CD4-positive, alpha-beta memory T cell (primary cell): ENCODE data around the gene LLGL1. TPM values are rescaled to one million over a fixed set of nuclear protein-coding genes. Genes with fewer than 3 reads are reported as not detected.

Experiments used
- CTCF ChIA-PET: fragments of 350-600 bp; sonication (Branson Sonifier 250); formaldehyde crosslinking; loops from one replicate; lab custom pipeline; 2021; ENCODE audit warnings: inconsistent platforms; ENCODE audit not compliant: partially characterized antibody; lab: Charles Lee
- POLR2A ChIA-PET: fragments of 350-600 bp; sonication (Branson Sonifier 250); formaldehyde crosslinking; loops from one replicate; lab custom pipeline; 2021; ENCODE audit not compliant: partially characterized antibody; lab: Charles Lee
- DNase-seq, 5 donors: peaks; one replicate each; pipeline versions ENCODE4 v3.0.0 to v3.0.0-alpha.2; 2020 to 2022; ENCODE audit warnings: mixed read lengths in 1 of 5
- H3K27ac ChIP-seq: one replicate; pipeline ENCODE4 v1.7.0; 2013; ENCODE audit warnings: low read depth, low read length
- H3K27me3 ChIP-seq: 2 replicates; pipeline ENCODE4 v1.7.0; 2013; ENCODE audit warnings: mild to moderate bottlenecking, low read length, moderate library complexity; ENCODE audit not compliant: insufficient read depth
- H3K36me3 ChIP-seq: 2 replicates; pipeline ENCODE4 v1.7.0; 2013; ENCODE audit warnings: mild to moderate bottlenecking, low read length, moderate library complexity; ENCODE audit not compliant: insufficient read depth
- H3K4me1 ChIP-seq: 2 replicates; pipeline ENCODE4 v1.7.0; 2013; ENCODE audit warnings: mild to moderate bottlenecking, low read length, moderate library complexity; ENCODE audit not compliant: insufficient read depth
- H3K4me3 ChIP-seq, 2 donors: one replicate each; pipeline ENCODE4 v1.7.0; 2013; ENCODE audit warnings: low read length in 2 of 2, mild to moderate bottlenecking in 1 of 2
- H3K9me3 ChIP-seq, 2 donors: one replicate each; pipeline ENCODE4 v1.7.0; 2013; ENCODE audit warnings: low read length in 2 of 2, control low read depth in 1 of 2; ENCODE audit not compliant: control insufficient read depth in 1 of 2
- H3K27ac Mint-ChIP-seq, 7 donors: one replicate each; pipeline ENCODE4 v1.8.0; 2020 to 2021; ENCODE audit warnings: mixed read lengths in 7 of 7, mild to moderate bottlenecking in 6 of 7, inconsistent platforms in 3 of 7, moderate library complexity in 3 of 7
- H3K27me3 Mint-ChIP-seq, 2 donors: one replicate each; pipeline ENCODE4 v1.8.0; 2020 to 2021; ENCODE audit warnings: mixed read lengths in 2 of 2
- H3K36me3 Mint-ChIP-seq, 2 donors: one replicate each; pipeline ENCODE4 v1.8.0; 2020 to 2021; ENCODE audit warnings: mixed read lengths in 2 of 2, inconsistent platforms in 1 of 2, mild to moderate bottlenecking in 1 of 2
- H3K4me1 Mint-ChIP-seq, 4 donors: one replicate each; pipeline ENCODE4 v1.8.0; 2020 to 2021; ENCODE audit warnings: mixed read lengths in 4 of 4, mild to moderate bottlenecking in 1 of 4
- H3K4me3 Mint-ChIP-seq, 8 donors: one replicate each; pipeline ENCODE4 v1.8.0; 2020 to 2021; ENCODE audit warnings: mixed read lengths in 8 of 8, mild to moderate bottlenecking in 7 of 8, moderate library complexity in 6 of 8, inconsistent platforms in 3 of 8
- H3K9me3 Mint-ChIP-seq, 8 donors: one replicate each; pipeline ENCODE4 v1.8.0; 2020 to 2021; ENCODE audit warnings: mixed read lengths in 8 of 8, mild to moderate bottlenecking in 5 of 8, inconsistent platforms in 3 of 8, moderate library complexity in 1 of 8
- intact Hi-C: fragments of 100-400 bp; cut with micrococcal nuclease; formaldehyde crosslinking; loops from one replicate; pipeline ENCODE4 v1.15.1; 2023
- polyA plus RNA-seq, 2 donors: library from polyadenylated mRNA; unstranded; fragments of 300-500 nt; fragmentation: Illumina TruSeq; gene quantifications; one replicate each; pipeline ENCODE4 v1.2.3, GENCODE V29; 2021
- total RNA-seq, 2 experiments: library from RNA; stranded (reverse); gene quantifications; one replicate each; pipeline ENCODE4 v1.2.3, GENCODE V29; 2021

Gene LLGL1
- total and polyA plus RNA-seq, 4 experiments from 2014 or later: 0.25 to 20.5 (median 10.6) TPM

DNA sequence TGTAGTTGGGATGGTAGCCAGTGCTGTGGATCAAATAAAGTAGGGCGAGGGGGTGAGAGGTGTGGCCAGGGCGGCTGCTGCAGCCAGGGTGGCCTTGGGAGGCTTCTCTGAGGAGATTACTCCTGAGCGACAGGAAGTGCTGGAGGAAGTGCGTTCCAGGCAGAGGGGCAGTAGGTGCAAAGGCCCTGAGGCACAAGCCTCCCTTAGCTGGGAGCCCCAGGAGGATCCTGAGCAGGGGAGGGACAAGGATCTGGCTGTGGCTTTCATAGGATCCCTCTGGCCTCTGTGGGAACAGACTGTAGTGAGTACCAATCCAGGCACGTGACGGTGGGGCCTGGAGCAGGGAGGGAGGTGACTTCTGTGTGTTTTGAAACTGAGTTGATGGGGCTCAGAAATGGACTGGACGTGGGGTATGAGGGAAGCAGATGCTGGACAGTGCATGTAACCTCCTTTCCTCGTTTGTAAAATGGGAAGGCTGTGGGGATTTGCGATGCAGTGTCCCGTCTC lies 2.8 kb downstream of the LLGL1 start:
- intact Hi-C loops: no loop called here
- no peaks in the 10 kb centered on the region for H3K27me3 Mint-ChIP-seq
- Histone ChIP-seq H3K27me3 (no peaks in the 10 kb centered on the region), H3K36me3 (peaks cover 3% of the 10 kb centered on the region), H3K4me3 (no peak overlapping the region), H3K27ac (no peak overlapping the region), H3K4me1 (peaks cover 28% of the 10 kb centered on the region), H3K9me3 (no peaks in the 10 kb centered on the region)
- CTCF ChIA-PET: no interaction called here
- no peak for DNase-seq
- H3K27ac Mint-ChIP-seq: peak overlapping the region in 1 of 7 donors; percentile 8
- peaks cover 0 to 2% of the 10 kb centered on the region in 2 donors for H3K36me3 Mint-ChIP-seq
- H3K4me3 Mint-ChIP-seq: peak overlapping the region in 2 of 8 donors; percentile 3 to 43
- no peaks in the 10 kb centered on the region for H3K9me3 Mint-ChIP-seq
- H3K4me1 Mint-ChIP-seq: peaks cover 15 to 36% (median 21%) of the 10 kb centered on the region in 4 donors
- POLR2A ChIA-PET: no interaction called here

DNA sequence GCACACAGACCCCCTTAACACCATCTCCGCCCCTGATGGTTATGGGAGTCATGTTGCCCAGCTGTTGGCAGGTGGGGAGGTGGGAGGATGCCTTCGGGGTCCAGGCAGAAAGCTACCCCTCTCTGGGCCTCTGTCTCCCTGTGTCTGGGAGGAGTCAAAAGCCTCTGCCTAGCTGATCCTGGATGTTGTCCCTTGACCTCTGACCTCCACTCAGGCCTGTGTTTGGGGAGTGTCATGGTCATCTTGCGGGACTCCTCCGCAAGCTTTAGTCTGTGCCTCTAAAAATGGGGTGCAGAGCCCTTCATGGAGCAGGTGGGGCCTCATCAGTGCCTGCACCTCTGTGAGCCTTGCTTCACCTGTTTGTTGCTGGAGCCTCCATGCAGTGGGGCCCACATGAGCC lies 3.8 kb downstream of the LLGL1 start:
- H3K9me3 ChIP-seq: no peaks in the 10 kb centered on the region
- H3K27me3 Mint-ChIP-seq: no peaks in the 10 kb centered on the region
- H3K27ac Mint-ChIP-seq: peak overlapping the region in 1 of 7 donors; percentile 22
- H3K4me3 Mint-ChIP-seq: peak overlapping the region in 1 of 8 donors; percentile 49
- H3K36me3 Mint-ChIP-seq: peaks cover 0 to 4% of the 10 kb centered on the region in 2 donors
- no peak overlapping the region for H3K27ac ChIP-seq
- ChIA-PET CTCF (no interaction called here), POLR2A (no interaction called here)
- intact Hi-C loops: no loop called here
- H3K4me1 Mint-ChIP-seq: peaks cover 15 to 35% (median 21%) of the 10 kb centered on the region in 4 donors
- H3K36me3 ChIP-seq: peaks cover 7% of the 10 kb centered on the region
- H3K4me3 ChIP-seq: no peak overlapping the region
- H3K4me1 ChIP-seq: peaks cover 28% of the 10 kb centered on the region
- DNase-seq: no peak
- no peaks in the 10 kb centered on the region for H3K9me3 Mint-ChIP-seq
- no peaks in the 10 kb centered on the region for H3K27me3 ChIP-seq

DNA sequence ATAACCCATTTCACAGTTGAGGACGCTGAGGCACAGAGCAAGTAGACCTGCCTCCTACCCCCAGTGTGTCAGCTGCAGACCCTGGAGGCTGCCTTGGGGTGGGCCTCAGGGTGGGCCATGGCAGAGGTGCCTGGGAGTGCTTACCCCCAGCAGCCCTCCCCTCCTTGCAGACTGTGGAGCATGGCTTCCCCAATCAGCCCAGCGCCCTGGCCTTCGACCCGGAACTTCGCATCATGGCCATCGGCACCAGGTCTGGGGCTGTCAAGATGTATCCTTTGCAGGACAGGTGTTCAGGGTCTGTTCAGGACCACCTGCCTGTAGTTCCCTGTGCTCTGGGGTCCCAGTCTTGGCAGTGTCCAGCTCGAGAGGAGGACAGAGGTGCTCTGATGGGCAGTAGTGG lies 4.3 kb downstream of the LLGL1 start:
- Mint-ChIP-seq H3K36me3 (peaks cover 0 to 9% of the 10 kb centered on the region in 2 donors), H3K9me3 (no peaks in the 10 kb centered on the region), H3K27me3 (no peaks in the 10 kb centered on the region), H3K4me3 (no peak overlapping the region), H3K4me1 (peaks cover 15 to 34% (median 21%) of the 10 kb centered on the region in 4 donors), H3K27ac (peak overlapping the region in 1 of 7 donors; percentile 22)
- DNase-seq: peak in 1 of 5 donors; percentile 14
- intact Hi-C loops: no loop called here
- H3K36me3 ChIP-seq: peaks cover 12% of the 10 kb centered on the region
- POLR2A ChIA-PET: no interaction called here
- no peak overlapping the region for H3K27ac ChIP-seq
- no peaks in the 10 kb centered on the region for H3K9me3 ChIP-seq
- H3K4me3 ChIP-seq: no peak overlapping the region
- H3K27me3 ChIP-seq: no peaks in the 10 kb centered on the region
- CTCF ChIA-PET: no interaction called here
- peaks cover 26% of the 10 kb centered on the region for H3K4me1 ChIP-seq

GRCh38 chr17:18230288-18231141 lies 5.1 kb downstream of the LLGL1 start:
- POLR2A ChIA-PET: no interaction called here
- Mint-ChIP-seq H3K27ac (no peak overlapping the region), H3K27me3 (no peaks in the 10 kb centered on the region), H3K4me3 (no peak overlapping the region), H3K36me3 (peaks cover 0 to 13% of the 10 kb centered on the region in 2 donors), H3K4me1 (peaks cover 15 to 30% (median 21%) of the 10 kb centered on the region in 4 donors), H3K9me3 (no peaks in the 10 kb centered on the region)
- CTCF ChIA-PET: no interaction called here
- DNase-seq: peak in 1 of 5 donors; percentile 19
- Histone ChIP-seq H3K27ac (no peak overlapping the region), H3K27me3 (no peaks in the 10 kb centered on the region), H3K4me1 (peaks cover 23% of the 10 kb centered on the region), H3K9me3 (no peaks in the 10 kb centered on the region), H3K4me3 (no peak overlapping the region), H3K36me3 (peaks cover 12% of the 10 kb centered on the region)
- intact Hi-C loops: no loop called here

DNA sequence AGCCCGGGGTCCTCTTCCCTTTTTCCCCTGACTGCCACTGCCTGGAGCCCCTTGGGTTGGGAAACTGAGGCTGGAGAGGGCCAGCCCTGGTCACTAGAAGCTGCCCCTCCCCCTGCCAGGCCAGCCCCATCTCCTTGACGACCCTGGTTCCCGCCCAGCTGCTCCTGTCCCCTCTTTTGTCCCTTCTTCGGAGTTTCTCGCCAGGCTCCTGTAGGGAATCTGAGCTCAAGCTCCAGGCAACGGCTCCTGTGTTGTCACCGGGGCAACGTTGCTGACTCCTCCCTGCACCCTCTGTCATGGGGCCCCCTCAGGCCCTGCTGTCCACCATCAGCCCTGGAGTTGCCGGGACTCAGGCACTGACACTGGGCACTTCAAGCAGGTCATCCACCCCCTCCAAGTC lies 5.7 kb downstream of the LLGL1 start:
- peaks cover 0 to 18% of the 10 kb centered on the region in 2 donors for H3K36me3 Mint-ChIP-seq
- peaks cover 19% of the 10 kb centered on the region for H3K4me1 ChIP-seq
- no peak overlapping the region for H3K27ac Mint-ChIP-seq
- ChIA-PET CTCF (interaction anchor here (1.3 kb wide), 1 partner anchor 14 kb away, joined by 4 read pairs; no protein-coding TSS in a partner anchor), POLR2A (no interaction called here)
- peak in 1 of 5 donors; percentile 30 for DNase-seq
- intact Hi-C loops: no loop called here
- no peak overlapping the region for H3K4me3 Mint-ChIP-seq
- no peaks in the 10 kb centered on the region for H3K27me3 ChIP-seq
- no peak overlapping the region for H3K27ac ChIP-seq
- H3K9me3 Mint-ChIP-seq: no peaks in the 10 kb centered on the region
- peaks cover 12% of the 10 kb centered on the region for H3K36me3 ChIP-seq
- H3K4me3 ChIP-seq: no peak overlapping the region
- no peaks in the 10 kb centered on the region for H3K9me3 ChIP-seq
- H3K4me1 Mint-ChIP-seq: peaks cover 12 to 26% (median 17%) of the 10 kb centered on the region in 4 donors
- H3K27me3 Mint-ChIP-seq: no peaks in the 10 kb centered on the region

DNA sequence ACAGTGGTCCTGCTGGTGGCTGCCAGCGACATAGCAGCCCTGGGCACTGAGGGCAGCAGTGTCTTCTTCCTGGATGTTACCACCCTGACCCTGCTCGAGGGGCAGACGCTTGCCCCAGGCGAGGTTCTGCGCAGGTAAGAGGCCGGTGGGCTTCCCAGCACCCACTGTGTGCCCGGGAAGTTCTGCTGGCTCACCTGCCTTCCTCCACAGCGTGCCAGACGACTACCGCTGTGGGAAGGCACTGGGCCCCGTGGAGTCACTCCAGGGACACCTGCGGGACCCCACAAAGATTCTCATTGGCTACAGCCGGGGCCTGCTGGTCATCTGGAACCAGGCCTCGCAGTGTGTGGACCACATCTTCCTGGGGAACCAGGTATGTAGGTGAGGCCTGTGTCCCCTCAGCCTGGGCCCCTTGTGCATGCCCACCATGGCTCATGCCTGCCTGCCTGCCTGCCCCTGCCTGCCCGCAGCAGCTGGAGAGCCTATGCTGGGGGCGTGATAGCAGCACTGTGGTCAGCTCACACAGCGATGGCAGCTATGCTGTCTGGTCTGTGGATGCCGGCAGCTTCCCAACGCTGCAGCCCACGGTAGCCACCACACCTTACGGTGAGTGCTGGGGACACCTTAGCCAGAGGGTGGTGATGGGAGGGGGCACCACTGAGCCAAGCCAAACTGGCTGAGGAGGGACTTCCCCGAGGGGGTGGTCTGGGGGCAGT lies 8.5 kb downstream of the LLGL1 start:
- Mint-ChIP-seq H3K4me3 (no peak overlapping the region), H3K4me1 (peaks cover 0 to 4% (median under 1%) of the 10 kb centered on the region in 4 donors), H3K36me3 (peaks cover 0 to 35% of the 10 kb centered on the region in 2 donors), H3K9me3 (peaks cover 0 to 2% (median 0%) of the 10 kb centered on the region in 8 donors), H3K27ac (no peak overlapping the region), H3K27me3 (no peaks in the 10 kb centered on the region)
- H3K27me3 ChIP-seq: no peaks in the 10 kb centered on the region
- peak in 1 of 5 donors; percentile 2 for DNase-seq
- no peak overlapping the region for H3K4me3 ChIP-seq
- CTCF ChIA-PET: no interaction called here
- H3K27ac ChIP-seq: no peak overlapping the region
- intact Hi-C loops: no loop called here
- no peaks in the 10 kb centered on the region for H3K4me1 ChIP-seq
- no peaks in the 10 kb centered on the region for H3K9me3 ChIP-seq
- POLR2A ChIA-PET: interaction anchor here (1.0 kb wide), 1 partner anchor 9 kb away, joined by 3 read pairs; the partner anchor contains the start of gene LLGL1
- peaks cover 12% of the 10 kb centered on the region for H3K36me3 ChIP-seq
